A204.1 (cell line): ENCODE data around the gene PIAS2.

Experiments used
- FAIRE-seq: peaks from 2 replicates; lab custom pipeline; 2012; peaks lifted over from hg19 to GRCh38; lab: Jason Lieb, UNC

PIAS2 gene

GRCh38 chr18:46761059-46761769, 156.1 kb downstream of the PIAS2 start:
- no peak for FAIRE-seq

DNA sequence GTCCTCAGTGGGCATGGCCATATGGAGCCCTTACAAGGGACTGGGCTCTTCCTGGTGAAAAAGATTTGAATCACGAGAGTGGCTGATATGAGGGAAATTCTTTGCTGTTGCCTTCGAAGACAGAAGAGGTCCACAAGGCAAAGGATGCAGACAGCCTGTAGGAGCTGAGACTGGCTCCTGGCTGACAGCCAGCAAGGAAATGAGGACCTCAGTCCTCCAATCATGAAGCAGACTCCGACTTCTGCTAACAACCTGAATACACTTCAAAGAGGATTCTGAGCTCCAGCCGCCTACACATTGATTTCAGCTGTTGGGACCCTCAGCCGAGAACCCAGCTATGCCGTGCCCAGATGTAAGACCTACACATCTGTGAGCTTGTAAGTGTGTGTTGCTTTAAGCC, 157.4 kb downstream of the PIAS2 start:
- no peak for FAIRE-seq

DNA sequence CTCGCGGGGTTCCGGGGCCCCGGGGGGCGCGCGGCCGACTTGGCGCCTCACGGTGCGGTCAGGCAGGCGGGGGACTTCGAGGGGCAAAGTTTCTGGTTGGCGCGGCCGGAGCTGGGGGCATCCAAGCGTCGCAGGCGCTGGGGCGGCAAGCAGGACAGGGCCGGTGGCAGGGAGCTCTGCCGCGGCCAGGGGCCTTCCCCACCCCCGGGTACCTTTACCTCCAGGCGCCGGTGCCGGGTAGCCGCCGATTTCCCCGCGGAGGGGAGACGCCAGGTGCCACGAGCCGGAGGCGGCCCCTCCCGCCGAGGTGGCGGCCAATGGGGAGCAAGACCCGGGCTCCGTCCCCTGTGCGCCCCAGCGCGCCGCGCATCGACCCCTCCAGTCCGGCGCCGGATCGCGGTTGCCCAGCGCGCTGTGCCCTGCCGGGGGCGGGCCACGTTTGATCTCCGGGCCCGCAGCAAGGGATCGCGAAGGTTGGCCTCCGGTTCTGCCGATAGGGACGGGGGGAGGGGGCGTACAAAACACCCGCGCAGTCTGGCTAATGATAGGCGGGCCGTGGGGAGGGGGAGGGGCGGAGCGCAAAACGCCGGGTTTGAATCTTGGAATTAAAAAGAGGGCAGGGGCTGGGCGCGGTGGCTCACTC, 160.6 kb downstream of the PIAS2 start, which contains the start of gene ST8SIA5:
ST8SIA5 (minus strand) TSS at position 495 of the 643 bp plus-strand sequence. CDS start 545 bp downstream, outside the sequence.
- FAIRE-seq, result no peak

DNA sequence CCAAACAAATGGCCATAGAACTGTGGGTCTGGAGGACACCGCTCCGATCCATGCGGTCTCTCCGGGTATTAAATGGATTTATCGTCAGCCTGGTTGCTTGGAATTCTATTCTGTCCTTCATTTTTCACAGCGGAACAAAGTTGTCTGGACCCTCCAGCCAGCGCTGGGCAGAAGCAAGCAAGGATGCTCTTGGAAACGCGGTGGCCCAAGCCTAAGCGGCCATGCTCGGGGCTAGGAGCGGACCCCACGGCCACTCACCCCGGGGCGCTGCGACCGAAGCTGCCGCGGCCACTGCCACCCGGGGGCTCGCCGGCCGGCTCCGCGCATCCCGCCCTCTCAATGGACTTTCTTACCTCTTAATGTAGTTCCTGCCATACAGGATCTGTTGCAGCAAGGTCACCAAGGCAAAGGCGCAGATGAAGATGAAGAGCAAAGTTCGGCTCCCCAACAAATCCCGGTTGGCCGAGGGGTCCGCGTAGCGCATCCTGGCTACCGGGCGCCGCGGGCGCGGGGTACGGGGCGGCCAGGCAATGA, 161.2 kb downstream of the PIAS2 start:
- no peak for FAIRE-seq

DNA sequence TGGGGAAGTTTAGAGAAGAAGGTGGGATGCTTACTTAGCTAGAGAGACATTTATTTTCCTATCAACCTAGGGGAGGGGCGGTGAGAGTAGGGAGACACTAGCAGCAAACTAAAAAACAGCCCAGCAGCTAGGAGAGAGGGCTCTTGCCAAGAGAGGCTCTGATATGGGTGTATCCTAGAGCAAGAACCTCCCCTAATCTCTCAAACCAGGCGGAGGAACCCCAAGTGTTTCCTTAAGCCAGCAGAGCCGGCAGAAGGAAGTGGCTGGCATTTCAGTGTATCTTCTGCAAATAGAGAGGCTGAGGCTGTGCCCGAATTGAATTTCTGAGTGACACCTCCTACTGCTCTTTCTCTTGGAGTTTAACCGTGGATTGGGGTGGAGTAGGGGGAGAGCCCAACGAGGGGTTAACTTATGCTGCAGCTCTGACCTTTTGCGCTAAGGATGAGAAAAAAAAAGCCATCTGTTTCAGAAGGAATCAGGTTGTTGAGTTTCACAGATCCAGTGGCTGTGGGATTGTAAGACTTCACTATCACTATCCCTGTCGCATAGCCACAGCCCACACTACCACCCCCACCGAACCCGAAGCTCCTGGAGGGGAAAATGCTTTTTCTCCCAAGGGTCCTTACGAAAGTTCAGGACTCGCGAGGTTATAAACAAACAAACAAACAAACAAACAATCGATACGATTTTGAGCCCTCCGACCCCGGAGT, 161.8 kb downstream of the PIAS2 start:
- FAIRE-seq, result no peak

- no peak for FAIRE-seq
These were observed 162.5 kb downstream of the PIAS2 start for GRCh38 chr18:46754661-46755292.

GRCh38 chr18:46754188-46754587, 163.1 kb downstream of the PIAS2 start:
- FAIRE-seq, result no peak
